SK-MEL-5 (cell line): ENCODE measurements around the gene KIF1A. TPM values are rescaled to one million over a fixed set of nuclear protein-coding genes. Genes with fewer than 3 reads are reported as not detected.

Experiments
- DNase-seq: peaks from one replicate; pipeline ENCODE4 v3.0.0-alpha.2; 2016; ENCODE audit warnings: low read depth, low spot score
- in situ Hi-C: cut with HindIII; loops from 2 replicates; pipeline ENCODE4 v1.10.0; 2016; ENCODE audit warnings: low sequenced_read_pairs, high pct_unique_total_duplicates, low pct_unique_long_range_greater_than_20kb
- total RNA-seq: library from RNA; depleted of rRNA; stranded (reverse); fragments of >200 nt; shearing (Covaris generic); gene quantifications from 2 replicates; pipeline ENCODE4 v1.2.3, GENCODE V29; 2014

The KIF1A gene
- total RNA-seq, 1 experiment from 2014 or later: 0.50 TPM

DNA sequence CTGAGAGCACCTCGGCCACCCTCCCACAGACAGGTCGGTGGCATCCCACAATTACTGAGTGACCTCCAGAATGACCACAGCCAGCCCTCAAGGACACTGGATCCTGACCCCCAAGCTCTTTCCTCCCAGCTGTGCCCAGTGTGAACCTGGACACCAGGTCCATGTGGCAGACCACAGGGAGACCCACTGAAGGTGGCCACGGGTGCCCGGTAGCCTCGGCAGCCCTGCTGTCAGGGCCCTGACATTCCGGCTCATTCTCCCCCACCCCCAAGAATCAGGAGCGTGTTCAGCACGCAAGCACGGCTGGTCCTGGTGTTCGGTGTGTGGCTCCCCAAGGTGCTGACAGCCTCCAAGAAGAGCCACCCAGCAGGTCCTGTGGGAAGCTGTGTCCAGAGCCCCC lies 95.6 kb downstream of the KIF1A start:
- DNase-seq: no peak

DNA sequence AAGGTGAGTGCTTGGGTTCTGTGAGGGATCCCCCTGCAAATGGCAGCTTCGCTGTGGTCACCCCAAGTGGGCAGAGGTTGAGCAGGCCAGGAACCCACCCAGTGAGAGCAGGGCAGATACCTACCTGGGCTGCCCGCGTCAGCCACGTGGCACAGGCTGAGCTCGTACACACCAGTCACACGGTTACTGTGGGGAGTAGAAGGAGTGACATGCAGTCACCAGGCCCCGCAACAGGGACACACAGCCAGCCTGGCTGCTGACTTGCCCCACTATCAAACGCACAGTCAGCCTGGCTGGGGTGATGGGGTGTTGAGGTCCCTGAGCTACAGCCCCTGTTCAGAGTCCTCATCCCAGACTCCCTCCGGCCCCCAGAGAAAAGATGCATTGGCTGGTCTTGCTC lies 96.2 kb downstream of the KIF1A start:
- DNase-seq: no peak
- in situ Hi-C loops: no loop called here

More for the DNA sequence above, 95.6 kb downstream of the KIF1A start:
- in situ Hi-C loops: no loop called here

DNA sequence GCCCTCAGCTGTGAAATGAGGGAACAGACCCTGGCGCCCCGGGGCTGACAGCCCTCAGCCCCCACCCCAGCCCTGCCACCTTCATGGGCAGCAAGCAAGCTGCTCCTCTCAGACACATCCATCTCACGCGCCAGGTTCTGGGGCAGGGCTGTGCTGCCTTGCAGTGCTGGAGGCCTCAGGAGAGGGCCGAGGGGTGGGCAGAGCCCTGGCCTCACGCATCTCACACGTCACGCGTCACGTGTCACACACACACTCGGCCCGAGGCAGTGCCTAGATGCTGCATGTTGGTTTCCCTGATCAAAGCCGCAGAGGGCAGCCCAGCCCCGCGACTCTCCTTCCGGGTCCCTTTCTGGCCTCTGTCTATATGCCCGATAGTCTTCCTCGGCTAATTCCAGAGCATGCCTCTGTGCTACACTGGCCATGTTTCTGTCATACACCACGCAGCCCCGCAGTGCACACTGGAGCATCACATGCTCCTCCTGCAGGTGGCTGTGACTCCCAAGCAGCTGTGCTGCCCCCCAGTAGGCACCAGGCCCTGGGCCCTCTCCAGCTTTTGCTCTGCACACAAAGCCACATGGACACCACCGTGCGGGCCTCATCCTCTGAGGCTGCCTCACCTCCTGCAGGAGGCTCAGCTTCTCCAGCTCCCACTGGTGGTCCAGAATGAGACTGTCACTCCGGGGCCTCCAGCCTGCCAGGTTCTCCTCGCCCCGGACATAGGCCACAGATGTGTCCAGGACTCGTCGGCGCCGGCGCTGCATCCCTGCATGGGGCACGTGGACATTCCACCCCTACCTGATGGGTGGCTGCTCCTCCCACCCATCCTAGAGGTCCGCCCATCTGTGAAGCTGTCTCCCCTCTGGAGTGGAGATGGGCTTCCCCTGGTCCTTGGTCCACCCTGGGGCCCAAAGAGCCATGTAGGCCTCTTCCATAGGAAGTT lies 97.0 kb downstream of the KIF1A start:
- in situ Hi-C loops: no loop called here
- DNase-seq: peak; percentile 42

DNA sequence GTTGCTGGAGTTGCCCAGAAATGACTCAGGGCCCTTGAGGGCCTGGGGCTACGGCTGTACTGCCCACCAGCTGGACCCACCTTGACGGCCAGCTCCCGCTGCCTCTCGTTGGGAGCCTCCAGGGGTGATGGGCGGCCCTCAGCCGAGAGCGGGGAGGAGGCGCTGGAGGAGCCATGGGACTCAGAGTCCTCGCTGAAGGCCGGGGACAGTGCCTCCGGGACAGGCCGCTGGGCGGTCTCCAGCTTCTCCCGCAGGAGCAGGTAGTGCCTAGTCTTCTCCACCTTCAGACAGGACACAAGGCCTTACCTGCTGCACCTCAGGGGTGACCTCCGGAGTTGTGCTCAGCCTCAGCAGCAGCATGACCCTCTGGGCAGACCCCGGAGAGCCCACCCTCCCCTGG lies 97.6 kb downstream of the KIF1A start:
- in situ Hi-C loops: no loop called here
- DNase-seq: no peak

DNA sequence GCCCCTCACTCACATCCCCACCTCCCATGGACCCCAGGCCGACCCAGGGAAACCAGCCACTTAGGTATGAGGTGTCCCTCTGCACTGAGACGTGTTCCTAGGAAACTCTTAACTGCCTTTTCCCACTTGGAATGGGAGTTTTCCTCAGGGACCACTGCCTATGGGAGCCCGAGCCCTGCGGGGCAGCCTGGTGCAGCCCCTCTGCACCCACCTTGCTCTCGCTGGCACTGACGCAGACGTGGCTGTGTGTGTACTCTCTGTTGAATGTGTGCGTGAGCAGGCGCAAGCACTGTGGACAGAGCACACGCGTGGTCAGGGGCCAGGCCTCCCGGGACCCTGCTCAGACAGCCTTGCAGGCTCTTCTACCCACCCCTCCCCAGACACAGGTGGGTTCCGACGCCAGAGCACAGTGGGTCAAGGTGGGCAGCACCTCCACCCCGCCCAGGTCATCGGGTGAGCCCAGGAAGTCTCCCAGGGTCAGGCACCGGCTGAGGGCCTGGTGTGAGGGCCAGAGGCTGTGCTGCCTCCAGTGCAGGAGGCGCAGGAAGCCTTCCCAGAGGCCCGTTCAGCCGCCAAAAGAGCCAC lies 98.3 kb downstream of the KIF1A start:
- DNase-seq: no peak
- in situ Hi-C loops: no loop called here

DNA sequence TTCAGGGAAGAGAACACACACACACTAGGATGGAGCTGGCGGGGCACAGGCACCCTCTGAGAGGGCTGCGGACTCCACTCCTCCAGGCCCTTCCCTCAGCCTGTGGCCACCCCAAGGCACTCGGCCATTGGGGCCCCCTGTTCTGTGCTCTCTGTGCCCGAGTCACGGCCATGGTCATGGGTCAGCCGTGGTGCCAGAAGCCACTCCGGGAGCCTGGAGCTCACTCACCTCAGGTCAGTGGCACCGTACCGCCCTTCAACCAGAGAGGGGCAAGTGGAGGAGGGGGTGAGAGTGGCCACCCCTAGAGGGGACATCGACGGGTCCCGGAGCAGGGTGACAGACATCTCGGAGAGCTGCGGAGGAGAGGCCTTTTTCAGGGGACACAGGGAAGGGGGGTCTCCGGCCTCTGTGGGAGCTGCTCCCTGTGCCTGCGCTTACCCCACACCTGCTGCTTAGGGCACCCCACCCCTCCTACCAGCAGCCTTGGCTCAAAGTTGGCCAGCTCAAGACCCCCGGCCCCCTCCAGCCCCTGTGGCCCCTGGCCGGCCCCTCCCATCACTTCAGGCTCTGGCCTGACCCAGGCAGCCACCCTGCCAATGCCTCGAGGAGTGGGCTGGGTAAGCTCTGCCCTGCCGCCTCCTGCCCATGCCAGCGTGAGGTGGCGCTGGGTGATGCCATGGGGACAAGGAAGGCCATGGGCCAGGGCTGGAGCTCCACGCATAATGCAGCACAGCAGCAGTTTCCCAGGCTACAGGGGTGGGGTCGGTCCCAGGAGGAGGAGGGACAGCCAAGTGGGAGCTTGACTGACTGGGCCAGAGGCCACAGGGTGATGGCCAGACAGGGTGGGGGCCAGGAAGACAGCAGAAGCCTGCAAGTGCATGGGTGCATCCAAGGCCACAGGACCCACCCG lies 99.1 kb downstream of the KIF1A start:
- DNase-seq: no peak
- in situ Hi-C loops: no loop called here

DNA sequence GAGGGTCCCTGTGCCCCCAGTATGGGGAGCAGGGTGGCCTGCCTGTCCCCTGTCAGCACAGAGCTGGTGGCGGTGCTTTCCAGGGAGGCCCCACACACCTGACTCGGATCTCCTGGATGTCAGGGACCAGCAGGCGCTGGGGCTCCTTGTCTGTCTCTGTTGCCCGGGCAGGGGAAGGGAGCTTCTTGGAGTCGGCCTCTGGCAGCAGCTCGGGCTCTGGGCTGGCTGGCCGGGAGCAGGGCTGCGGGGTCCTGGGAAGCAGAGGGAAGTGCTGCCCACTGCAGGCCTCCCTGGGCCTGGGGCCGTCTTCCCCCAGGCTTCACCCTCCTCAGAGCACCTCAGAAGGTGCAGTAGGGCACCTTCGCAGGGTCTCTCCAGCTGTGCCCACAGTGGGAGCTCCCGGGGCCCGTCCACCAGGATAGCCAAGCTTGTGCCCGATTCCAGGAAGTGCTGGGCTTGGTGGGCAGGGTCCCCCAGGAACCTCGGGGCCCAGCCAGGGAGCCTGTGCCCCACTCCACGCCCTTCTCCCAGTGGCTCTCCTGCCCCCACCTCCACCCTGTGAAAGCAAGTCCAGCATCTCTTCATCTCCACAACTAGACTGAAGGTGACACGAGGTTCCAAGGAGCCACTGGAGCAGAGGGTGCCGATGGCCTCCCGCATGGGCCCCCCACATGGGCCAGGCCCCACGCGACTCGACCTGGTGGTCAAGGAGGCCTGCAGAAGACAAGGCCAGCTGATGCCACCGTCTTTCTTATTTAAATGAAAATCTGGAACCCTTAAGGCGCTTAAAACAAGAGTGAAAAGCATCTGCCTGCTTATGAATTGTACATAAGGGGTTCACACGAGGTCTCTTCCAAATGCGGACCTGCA lies 100.1 kb downstream of the KIF1A start:
- DNase-seq: no peak
- in situ Hi-C loops: no loop called here

DNA sequence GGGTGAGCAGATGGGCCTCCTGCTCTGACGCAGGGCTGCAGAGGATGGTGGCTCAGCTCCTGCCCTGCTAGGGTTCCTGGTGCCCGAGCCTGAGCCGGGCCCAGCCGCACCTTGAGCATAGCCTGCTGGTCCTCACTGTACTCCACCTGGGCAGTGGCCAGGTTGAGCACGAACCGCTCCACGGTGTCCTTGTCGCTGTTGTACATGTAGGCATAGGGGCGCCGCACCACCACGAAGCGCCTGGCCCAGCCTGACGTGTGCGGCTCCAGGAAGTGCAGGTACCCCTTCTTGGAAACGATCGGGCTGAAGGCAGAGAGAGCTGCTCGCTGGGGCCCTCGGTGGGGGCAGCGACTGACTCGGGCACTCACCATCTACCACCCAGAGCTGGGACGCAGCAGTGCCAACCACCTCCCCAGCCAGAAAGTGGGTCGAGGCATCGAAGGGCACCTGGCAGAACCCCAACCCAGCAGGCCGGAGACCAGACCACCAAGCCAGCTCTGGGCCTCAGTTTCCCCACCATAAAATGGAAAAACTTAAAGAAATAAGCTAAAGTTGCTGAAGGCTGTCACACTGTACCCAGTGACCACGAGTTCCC lies 101.0 kb downstream of the KIF1A start:
- DNase-seq: no peak
- in situ Hi-C loops: no loop called here

DNA sequence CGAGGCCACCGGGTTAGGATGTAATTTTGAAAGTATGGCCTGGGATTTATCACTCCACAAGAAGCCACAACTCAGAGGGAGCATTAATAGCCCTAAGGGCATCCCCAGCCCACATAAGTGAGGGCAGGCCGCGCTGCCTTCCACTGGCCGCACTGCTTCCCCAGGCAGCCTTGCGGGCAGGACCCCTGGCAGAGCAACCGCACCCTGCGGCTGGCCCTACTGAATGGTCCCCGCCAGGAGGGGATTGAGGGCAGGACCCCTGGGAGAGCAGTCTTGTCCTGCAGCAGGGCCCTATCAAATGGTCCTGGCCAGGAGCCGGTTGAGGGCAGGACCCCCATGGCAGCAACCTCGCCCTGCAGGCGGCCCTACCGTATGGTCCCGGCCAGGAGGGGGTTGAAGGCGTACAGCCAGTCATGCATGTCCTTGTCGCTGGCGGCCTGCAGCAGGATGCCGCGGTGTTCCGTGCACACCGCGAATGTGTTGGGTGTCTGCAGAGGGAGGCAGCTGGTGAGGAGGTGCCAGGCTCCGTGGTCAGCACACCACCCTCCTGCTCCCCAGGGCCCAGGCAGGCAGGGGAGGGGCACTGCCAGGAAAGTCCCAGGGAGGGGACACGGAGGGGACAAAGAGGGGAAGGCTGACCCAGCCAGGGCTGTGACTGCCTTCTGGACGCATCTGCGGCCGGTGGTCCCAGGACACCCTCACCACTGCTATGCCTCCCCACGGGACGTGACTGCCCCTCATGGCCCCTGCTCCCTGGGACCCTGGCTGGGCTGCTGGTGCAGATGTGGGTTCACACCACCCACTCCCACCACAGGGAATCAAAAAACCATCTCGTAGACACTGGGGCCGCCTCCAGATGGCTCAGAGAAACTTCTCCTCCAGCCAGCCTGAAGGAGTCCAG lies 102.1 kb downstream of the KIF1A start:
- in situ Hi-C loops: no loop called here
- DNase-seq: no peak

DNA sequence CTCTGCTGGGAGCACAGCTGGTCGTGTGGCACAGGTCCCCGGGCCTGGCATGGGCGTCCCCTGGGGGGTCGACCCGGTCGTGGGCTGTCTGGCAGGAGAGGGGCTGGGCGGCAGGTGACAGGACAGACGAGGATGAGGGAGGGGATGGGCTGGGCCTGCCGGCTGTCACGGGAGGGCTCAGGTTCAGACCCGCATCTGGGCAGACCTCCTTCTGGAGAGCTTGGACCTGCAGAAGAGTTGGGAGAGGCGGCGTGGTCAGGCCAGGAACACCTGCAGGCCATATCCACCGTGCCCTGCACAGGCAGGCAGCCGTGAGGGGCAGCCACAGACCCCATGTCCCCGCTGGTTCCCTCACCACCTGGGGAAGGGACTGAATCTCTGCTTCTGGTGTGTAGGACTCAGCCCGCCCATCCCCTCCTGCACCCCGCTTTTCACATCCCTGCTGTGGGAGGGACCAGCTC lies 102.8 kb downstream of the KIF1A start:
- no peak for DNase-seq
- in situ Hi-C loops: no loop called here

DNA sequence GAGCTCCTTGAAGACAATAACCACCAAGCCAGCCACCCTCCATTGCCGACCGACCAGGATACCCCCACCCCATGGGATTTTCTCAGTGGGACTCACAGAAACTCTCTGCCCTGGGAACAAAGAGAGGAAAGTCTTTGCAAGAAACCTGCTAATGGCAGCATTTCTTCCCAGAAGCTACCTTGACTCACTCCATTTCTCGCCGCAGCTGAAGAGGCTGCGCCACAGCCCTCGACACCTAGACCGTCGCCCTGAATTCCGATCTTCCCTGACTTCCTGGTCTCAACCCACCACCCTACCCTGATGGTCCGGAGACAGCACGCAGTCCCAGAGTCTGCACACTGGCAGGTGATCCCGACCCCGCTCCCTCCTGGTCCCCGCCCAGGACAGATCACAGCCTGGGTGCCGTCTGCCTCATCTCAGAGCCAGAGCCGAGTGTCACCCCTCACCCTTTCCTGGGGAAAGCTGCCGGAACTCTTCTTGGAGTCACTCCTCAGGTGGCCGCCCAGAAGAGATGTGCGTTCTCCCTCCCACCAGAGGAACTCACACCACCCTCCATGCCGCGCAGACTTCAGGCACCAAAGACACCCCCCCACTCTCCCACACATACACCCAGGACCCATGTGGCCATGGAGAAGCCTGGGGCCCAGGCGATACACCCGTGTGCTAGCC lies 103.8 kb downstream of the KIF1A start:
- in situ Hi-C loops: no loop called here

DNA sequence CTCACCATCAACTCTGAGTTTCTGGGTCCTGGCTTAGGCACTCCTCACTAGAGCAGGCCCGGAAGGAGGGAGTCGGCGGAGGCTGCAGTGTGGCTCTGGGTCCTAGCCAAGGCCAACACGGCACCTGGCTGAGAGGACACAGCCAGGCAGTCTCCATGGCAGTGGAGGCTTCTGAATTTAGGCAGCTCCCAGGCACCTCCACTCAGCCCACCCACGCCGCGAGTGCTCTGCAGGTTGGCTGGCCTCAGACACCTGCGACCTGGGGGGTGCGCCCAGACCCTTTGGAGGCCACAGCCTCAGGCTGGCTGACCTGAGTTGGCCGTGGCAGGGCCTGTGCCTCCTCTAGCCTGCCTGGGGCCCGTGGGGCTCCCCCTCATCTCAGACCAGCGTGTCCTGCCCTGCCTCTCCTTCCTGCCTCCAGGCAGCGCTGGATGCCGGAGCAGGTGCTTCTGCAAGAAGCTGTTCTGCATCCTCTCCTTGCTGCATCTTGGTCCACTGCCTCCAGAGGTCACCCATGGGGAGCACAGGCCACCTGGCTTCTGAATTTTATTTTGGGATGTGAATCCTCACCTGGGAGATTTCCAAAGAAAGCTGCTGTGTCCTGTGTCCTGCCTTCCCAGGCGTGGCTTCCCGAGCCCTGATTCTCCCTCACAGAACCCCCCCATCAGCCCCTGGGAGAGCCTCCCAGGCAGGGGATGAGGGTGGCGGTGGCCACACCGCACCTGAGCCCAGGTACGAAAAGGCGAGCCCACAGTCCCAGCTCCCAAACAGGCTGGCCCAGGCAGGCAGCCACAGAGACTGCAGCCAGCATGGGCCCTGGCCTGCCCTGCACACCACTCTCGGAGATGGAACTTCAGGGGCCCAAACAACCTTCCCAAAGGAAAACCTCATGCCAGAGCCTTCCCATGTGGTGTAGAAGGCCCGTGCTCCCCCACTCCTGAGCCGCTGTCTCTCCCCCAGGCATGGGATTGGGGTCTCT lies 105.0 kb downstream of the KIF1A start:
- in situ Hi-C loops: no loop called here
- DNase-seq: no peak

More for the DNA sequence above, 103.8 kb downstream of the KIF1A start:
- DNase-seq: no peak

DNA sequence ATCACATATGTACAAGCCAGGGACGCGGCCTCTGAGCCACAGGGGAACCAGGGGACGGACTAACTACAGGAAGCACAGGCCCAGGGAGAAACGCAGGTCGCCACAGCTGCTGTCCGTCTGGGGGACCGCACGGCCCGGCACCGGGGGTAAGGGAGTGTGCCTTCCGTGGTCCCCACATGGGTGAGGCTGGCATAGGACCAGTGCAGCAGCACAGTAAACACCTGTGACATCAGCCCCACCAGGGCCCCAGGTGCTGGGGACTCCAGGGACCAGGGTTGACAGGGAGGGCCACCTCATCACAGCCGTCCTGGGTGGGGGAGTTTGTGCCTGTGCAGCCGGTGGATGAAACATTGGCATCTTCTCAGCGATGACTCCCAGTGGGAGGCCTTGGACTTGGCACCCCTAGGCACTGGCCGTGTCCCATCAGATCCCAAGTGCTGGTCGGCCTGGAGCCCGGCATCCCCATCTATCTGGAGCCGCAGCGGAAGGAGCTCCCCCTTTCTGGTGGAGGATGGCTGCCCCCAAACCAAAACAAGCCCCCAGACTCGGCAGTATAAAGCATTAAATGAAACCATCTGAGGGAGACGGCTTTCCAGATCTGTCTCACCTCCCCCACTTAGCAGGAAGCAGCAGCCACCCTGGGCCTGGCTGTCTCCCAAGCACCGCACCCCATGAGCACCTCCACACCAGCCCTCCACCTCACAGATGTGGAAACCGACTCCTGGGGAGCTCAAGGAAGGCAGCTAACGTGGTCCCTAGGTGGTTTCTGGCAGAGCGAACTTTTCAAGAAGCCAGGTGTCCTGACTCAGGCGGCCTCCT lies 105.9 kb downstream of the KIF1A start:
- in situ Hi-C loops: no loop called here
- no peak for DNase-seq
